Psoas muscle (tissue), 8 donors: ENCODE measurements around the gene ABHD10. TPM values are rescaled to one million over a fixed set of nuclear protein-coding genes. Genes with fewer than 3 reads are reported as not detected.

ENCODE experiments used
- ATAC-seq, 4 donors: fragments of 200-7000 bp; cut with Tn5 transposase; one replicate each; pipeline ENCODE4 v1.9.1; 2020; ENCODE audit warnings: moderate library complexity in 3 of 4, mild to moderate bottlenecking in 2 of 4
- DNase-seq, 2 donors: peaks; one replicate each; pipeline ENCODE4 v3.0.0-alpha.2; 2020
- H3K27ac ChIP-seq: fragments of 200-600 bp; one replicate; pipeline ENCODE4 v1.8.0; 2022
- H3K27me3 ChIP-seq, 3 donors: fragments of 200-600 bp in 1 of 3; one replicate each; pipeline versions ENCODE4 v1.6.1 to v1.8.0; 2013 to 2022; ENCODE audit warnings: low read length in 2 of 3, mild to moderate bottlenecking in 2 of 3, moderate library complexity in 1 of 3; ENCODE audit not compliant: insufficient read depth in 3 of 3
- H3K36me3 ChIP-seq, 2 donors: fragments of 200-600 bp in 1 of 2; one replicate each; pipeline versions ENCODE4 v1.6.1 to v1.8.0; 2013 to 2022; ENCODE audit warnings: low read depth in 1 of 2, mild to moderate bottlenecking in 1 of 2, moderate library complexity in 1 of 2; ENCODE audit not compliant: insufficient read depth in 1 of 2
- H3K4me1 ChIP-seq: fragments of 200-600 bp; one replicate; pipeline ENCODE4 v1.8.0; 2022
- H3K4me3 ChIP-seq: fragments of 200-600 bp; one replicate; pipeline ENCODE4 v1.8.0; 2022; ENCODE audit warnings: mild to moderate bottlenecking
- H3K9me3 ChIP-seq: fragments of 200-600 bp; one replicate; pipeline ENCODE4 v1.8.0; 2022
- CTCF ChIP-seq: fragments of 200-600 bp; IDR thresholded peaks from one replicate; pipeline ENCODE4 v1.8.0; 2022; ENCODE audit warnings: antibody characterized with exemption
- WGBS, 3 donors: extraction: QIAGEN DNeasy Blood & Tissue Kit; methylation state at CpG; one replicate each; pipeline versions ENCODE4 v1.1.6 to v1.1.7; 2013; 5-methylcytosine and 5-hydroxymethylcytosine counted together
- intact Hi-C, 2 donors: fragments of 100-400 bp; cut with DNase I; formaldehyde crosslinking; loops; one replicate each; pipeline versions ENCODE4 v1.11.0 to v1.14.2; 2022
- polyA plus RNA-seq, 3 donors: library from polyadenylated mRNA; stranded (reverse); fragments of 200-250 nt; gene quantifications; one replicate each; pipeline ENCODE4 v1.2.3, GENCODE V29; 2013
- total RNA-seq, 4 donors: library from RNA; stranded (reverse); fragmentation: NEBNext Ultra II Directional in 2 of 4; extraction: Animal tissue kit (Norgen Biotek cat#: 25700) in 2 of 4; gene quantifications; one replicate each; pipeline versions ENCODE4 v1.2.1 to v1.2.4, GENCODE V29; 2021 to 2023
- donor health status: healthy with polysubstance abuse.
- donor health status: DM: no; HTN: no; CAD: no; lungs with moderate emphysema.
- donor health status: Bipolar disorder and iron deficiency.
- donor health status: healthy.
- donor health status: DM: yes; HTN: yes; CAD: no.
- donor health status: DM: no; HTN: no; CAD: no.
- donor health status: DM: no; HTN: no; CAD: no.
- donor health status: DM: yes; HTN: yes; CAD: no.

ABHD10 gene
- total and polyA plus RNA-seq, 7 donors = 6.1 to 17.1 (median 12.9) TPM

GRCh38 chr3:111956995-111957734 lies 21.7 kb upstream of the ABHD10 start:
- Histone ChIP-seq H3K36me3 (no peaks in the 10 kb centered on the region), H3K27me3 (no peaks in the 10 kb centered on the region), H3K4me3 (no peak overlapping the region), H3K27ac (no peak overlapping the region), H3K4me1 (no peaks in the 10 kb centered on the region), H3K9me3 (no peaks in the 10 kb centered on the region)
- no peak for DNase-seq
- ATAC-seq = no peak
- WGBS, 3 donors = 45 to 52% (median 48%) methylated on average over 4 of the region's 4 CpGs
- no peak for TF ChIP-seq CTCF
- intact Hi-C loops = loop anchor here in 1 of 2 donors (5.0 kb wide), 1 partner anchor 75 kb away; no protein-coding TSS in a partner anchor

- DNase-seq = no peak
- Histone ChIP-seq H3K27ac (no peak overlapping the region), H3K27me3 (no peaks in the 10 kb centered on the region), H3K36me3 (no peaks in the 10 kb centered on the region), H3K4me1 (no peaks in the 10 kb centered on the region), H3K9me3 (no peaks in the 10 kb centered on the region), H3K4me3 (no peak overlapping the region)
- intact Hi-C loops = no loop called here
- no peak for ATAC-seq
- WGBS, 3 donors = 51 to 64% (median 57%) methylated on average over 3 of the region's 3 CpGs
- no peak for TF ChIP-seq CTCF
Observed at GRCh38 chr3:111961461-111962164, 17.2 kb upstream of the ABHD10 start.

- H3K27ac ChIP-seq = no peak overlapping the region
- WGBS, 3 donors = 66 to 71% (median 69%) methylated on average over 1 of the region's 1 CpG
- intact Hi-C loops = no loop called here
- no peak for ATAC-seq
- no peaks in the 10 kb centered on the region for H3K9me3 ChIP-seq
- H3K36me3 ChIP-seq = no peaks in the 10 kb centered on the region
- DNase-seq = no peak
- H3K27me3 ChIP-seq = no peaks in the 10 kb centered on the region
- no peak overlapping the region for H3K4me3 ChIP-seq
- H3K4me1 ChIP-seq = no peaks in the 10 kb centered on the region
- TF ChIP-seq CTCF = no peak
Observed at GRCh38 chr3:111963424-111963823, 15.4 kb upstream of the ABHD10 start.

- intact Hi-C loops = loop anchor here in 1 of 2 donors (5.0 kb wide), 1 partner anchor 298 kb away; no protein-coding TSS in a partner anchor
- no peak overlapping the region for H3K4me3 ChIP-seq
- no peak for TF ChIP-seq CTCF
- no peaks in the 10 kb centered on the region for H3K36me3 ChIP-seq
- no peaks in the 10 kb centered on the region for H3K4me1 ChIP-seq
- ATAC-seq = no peak
- no peak for DNase-seq
- WGBS, 3 donors = 90 to 96% (median 94%) methylated on average over 2 of the region's 2 CpGs
- H3K27ac ChIP-seq = no peak overlapping the region
- no peaks in the 10 kb centered on the region for H3K9me3 ChIP-seq
- no peaks in the 10 kb centered on the region for H3K27me3 ChIP-seq
Observed at GRCh38 chr3:111965484-111965883, 13.3 kb upstream of the ABHD10 start.
